H1 (cell line): ENCODE results near the gene ACOX1. TPM values are rescaled to one million over a fixed set of nuclear protein-coding genes. Genes with fewer than 3 reads are reported as not detected.

Experiments
- CTCF ChIA-PET: fragments of 300-600 bp; sonication (Branson Sonifier 250); formaldehyde crosslinking; loops from one replicate; lab custom pipeline; 2021; ENCODE audit not compliant: partially characterized antibody; lab: Charles Lee
- POLR2A ChIA-PET: fragments of 300-600 bp; sonication (Branson Sonifier 250); formaldehyde crosslinking; loops from one replicate; lab custom pipeline; 2021; ENCODE audit warnings: inconsistent platforms; ENCODE audit not compliant: partially characterized antibody; lab: Charles Lee
- DNase-seq, 2 experiments: peaks; one replicate each; pipeline versions ENCODE4 v3.0.0 to v3.0.0-alpha.2; 2010 to 2022; ENCODE audit warnings: low spot score in 2 of 2, low read depth in 1 of 2, mixed read lengths in 1 of 2
- FAIRE-seq: peaks from 2 replicates; lab custom pipeline; 2011; peaks lifted over from hg19 to GRCh38; lab: Jason Lieb, UNC
- H2AFZ ChIP-seq: 2 replicates; pipeline ENCODE4 v1.8.1; 2012; ENCODE audit warnings: low read length, inconsistent platforms
- H2AK5ac ChIP-seq: 2 replicates; pipeline ENCODE4 v1.6.1; 2013; ENCODE audit warnings: low read depth, low read length
- H2BK120ac ChIP-seq: replicated peaks from 2 replicates; pipeline ENCODE3; 2013; ENCODE audit warnings: low read depth, low read length, inconsistent platforms
- H2BK12ac ChIP-seq: 2 replicates; pipeline ENCODE4 v1.6.1; 2013; ENCODE audit warnings: low read depth, low read length
- H2BK15ac ChIP-seq: 2 replicates; pipeline ENCODE4 v1.6.1; 2013; ENCODE audit warnings: low read length
- H2BK20ac ChIP-seq: 2 replicates; pipeline ENCODE4 v1.6.1; 2013; ENCODE audit warnings: low read length
- H2BK5ac ChIP-seq: 2 replicates; pipeline ENCODE4 v1.6.1; 2013; ENCODE audit warnings: low read depth, low read length
- H3K14ac ChIP-seq: 2 replicates; pipeline ENCODE4 v1.6.1; 2013; ENCODE audit warnings: inconsistent platforms; ENCODE audit not compliant: insufficient read length
- H3K18ac ChIP-seq: 2 replicates; pipeline ENCODE4 v1.6.1; 2013; ENCODE audit warnings: low read length; ENCODE audit errors: extremely low read depth
- H3K23ac ChIP-seq: 2 replicates; pipeline ENCODE4 v1.6.1; 2013; ENCODE audit warnings: inconsistent platforms; ENCODE audit not compliant: insufficient read length
- H3K23me2 ChIP-seq: 2 replicates; pipeline ENCODE4 v1.6.1; 2013; ENCODE audit warnings: low read depth, low read length
- H3K27ac ChIP-seq: 2 replicates; pipeline ENCODE4 v1.6.1; 2011; ENCODE audit warnings: low read depth, low read length, inconsistent platforms
- H3K27me3 ChIP-seq, 4 experiments: replicated peaks in 1 of 4; 1 replicate in 1 of 4; 2 replicates in 3 of 4; pipeline versions ENCODE4 v1.6.1 to v1.8.1; 2011 to 2013; ENCODE audit warnings: low read length in 3 of 4, mild to moderate bottlenecking in 3 of 4, inconsistent platforms in 2 of 4, mixed read lengths in 2 of 4, moderate library complexity in 1 of 4; ENCODE audit not compliant: control insufficient read depth in 3 of 4, insufficient read depth in 3 of 4; ENCODE audit errors: extremely low read depth in 1 of 4
- H3K36me3 ChIP-seq, 4 experiments: 2 replicates each; pipeline versions ENCODE4 v1.6.1 to v1.8.1; 2011 to 2013; ENCODE audit warnings: mild to moderate bottlenecking in 4 of 4, low read length in 3 of 4, moderate library complexity in 2 of 4, control low read depth in 1 of 4, inconsistent platforms in 1 of 4; ENCODE audit not compliant: insufficient read depth in 4 of 4, control insufficient read depth in 2 of 4
- H3K4ac ChIP-seq: replicated peaks from 2 replicates; pipeline ENCODE3; 2013; ENCODE audit warnings: low read length, low read depth, mixed read lengths, inconsistent platforms; ENCODE audit not compliant: insufficient read length
- H3K4me1 ChIP-seq, 4 experiments: replicated peaks in 1 of 4; 1 replicate in 1 of 4; 2 replicates in 3 of 4; pipeline versions ENCODE4 v1.6.1 to v1.8.1; 2011 to 2013; ENCODE audit warnings: low read length in 3 of 4, inconsistent platforms in 2 of 4, mixed read lengths in 1 of 4; ENCODE audit not compliant: insufficient read depth in 4 of 4, control insufficient read depth in 3 of 4
- H3K4me2 ChIP-seq, 2 experiments: 2 replicates each; pipeline versions ENCODE4 v1.6.1 to v1.8.1; 2011 to 2013; ENCODE audit warnings: low read depth in 2 of 2, low read length in 2 of 2, control low read depth in 1 of 2, inconsistent platforms in 1 of 2, mild to moderate bottlenecking in 1 of 2; ENCODE audit not compliant: insufficient read depth in 1 of 2
- H3K4me3 ChIP-seq, 4 experiments: fragments of 200-600, 300-600 bp in 1 of 4; sonication (generic), shearing (Covaris generic), sonication (Bioruptor Twin) in 1 of 4; 2 replicates each; pipeline versions ENCODE4 v1.5.1 to v1.8.1; 2011 to 2016; ENCODE audit warnings: low read length in 4 of 4, low read depth in 3 of 4, control low read depth in 2 of 4, inconsistent platforms in 2 of 4, mild to moderate bottlenecking in 2 of 4, mixed read lengths in 1 of 4, moderate library complexity in 1 of 4; ENCODE audit not compliant: insufficient read depth in 2 of 4; ENCODE audit errors: extremely low read depth in 1 of 4
- H3K56ac ChIP-seq: replicated peaks from 2 replicates; pipeline ENCODE3; 2013; ENCODE audit warnings: low read depth, mild to moderate bottlenecking, mixed read lengths, low read length, inconsistent platforms; ENCODE audit not compliant: insufficient read length
- H3K79me1 ChIP-seq: 2 replicates; pipeline ENCODE4 v1.6.1; 2013; ENCODE audit warnings: low read depth, low read length, control low read depth
- H3K79me2 ChIP-seq, 2 experiments: 2 replicates each; pipeline versions ENCODE4 v1.6.1 to v1.8.1; 2012 to 2013; ENCODE audit warnings: low read length in 2 of 2, mild to moderate bottlenecking in 2 of 2, inconsistent platforms in 1 of 2; ENCODE audit not compliant: insufficient read depth in 2 of 2, control insufficient read depth in 1 of 2
- H3K9ac ChIP-seq, 4 experiments: replicated peaks in 1 of 4; 1 replicate in 1 of 4; 2 replicates in 3 of 4; pipeline versions ENCODE4 v1.6.1 to v1.8.1; 2011 to 2013; ENCODE audit warnings: low read depth in 3 of 4, low read length in 3 of 4, control low read depth in 2 of 4, mild to moderate bottlenecking in 2 of 4, moderate library complexity in 2 of 4, inconsistent platforms in 1 of 4; ENCODE audit errors: extremely low read depth in 1 of 4
- H3K9me3 ChIP-seq, 2 experiments: 2 replicates each; pipeline versions ENCODE4 v1.6.1 to v1.8.1; 2012 to 2013; ENCODE audit warnings: mild to moderate bottlenecking in 2 of 2, moderate library complexity in 2 of 2, control low read depth in 1 of 2, inconsistent platforms in 1 of 2, low read depth in 1 of 2, low read length in 1 of 2, mixed read lengths in 1 of 2; ENCODE audit not compliant: insufficient read depth in 2 of 2
- H4K20me1 ChIP-seq, 2 experiments: replicated peaks in 1 of 2; 2 replicates each; pipeline versions ENCODE3 to v1.8.1; 2011 to 2013; ENCODE audit warnings: inconsistent platforms in 2 of 2, low read length in 2 of 2, mild to moderate bottlenecking in 1 of 2; ENCODE audit not compliant: insufficient read depth in 2 of 2, control insufficient read depth in 1 of 2
- H4K5ac ChIP-seq: 2 replicates; pipeline ENCODE4 v1.6.1; 2013; ENCODE audit warnings: low read length, low read depth, mixed read lengths, inconsistent platforms; ENCODE audit not compliant: insufficient read length
- H4K8ac ChIP-seq: 2 replicates; pipeline ENCODE4 v1.8.0; 2013; ENCODE audit warnings: mild to moderate bottlenecking, moderate library complexity, low read length, inconsistent platforms; ENCODE audit not compliant: insufficient read depth; ENCODE audit errors: extremely low read depth
- H4K91ac ChIP-seq: replicated peaks from 2 replicates; pipeline ENCODE3; 2013; ENCODE audit warnings: low read length, mixed read lengths, inconsistent platforms; ENCODE audit not compliant: insufficient read length
- BCL11A ChIP-seq, 2 experiments: IDR thresholded peaks; one replicate each; pipeline ENCODE4 v1.6.1; 2011; ENCODE audit warnings: low read depth in 2 of 2, low read length in 2 of 2, mild to moderate bottlenecking in 2 of 2
- GTF2F1 ChIP-seq: IDR thresholded peaks from 2 replicates; pipeline ENCODE4 v1.6.1; 2012; ENCODE audit warnings: low read depth, low read length, improper control_type of control experiment, borderline replicate concordance
- KDM4A ChIP-seq: IDR thresholded peaks from one replicate; pipeline ENCODE4 v1.7.1; 2012; ENCODE audit warnings: low read depth, mild to moderate bottlenecking, moderate library complexity, low read length, inconsistent platforms; ENCODE audit not compliant: severe bottlenecking
- MAFK ChIP-seq: IDR thresholded peaks from 2 replicates; pipeline ENCODE4 v1.6.1; 2012; ENCODE audit warnings: low read depth, mild to moderate bottlenecking, improper control_type of control experiment, low read length
- NANOG ChIP-seq: IDR thresholded peaks from 2 replicates; pipeline ENCODE4 v1.6.1; 2011; ENCODE audit warnings: low read length, low read depth, mild to moderate bottlenecking, inconsistent platforms; ENCODE audit not compliant: insufficient read depth, poor library complexity, severe bottlenecking
- RNF2 ChIP-seq: fragments of 200-900, 300-1000 bp; sonication (generic); IDR thresholded peaks from 2 replicates; pipeline ENCODE4 v1.7.1; 2016; ENCODE audit warnings: borderline replicate concordance, low read depth, mild to moderate bottlenecking, antibody characterized with exemption, low read length; ENCODE audit not compliant: poor library complexity, severe bottlenecking; ENCODE audit errors: missing control alignments
- RXRA ChIP-seq: IDR thresholded peaks from 2 replicates; pipeline ENCODE4 v1.6.1; 2011; ENCODE audit warnings: low read depth, mild to moderate bottlenecking, low read length, moderate library complexity; ENCODE audit not compliant: insufficient read depth
- SIX5 ChIP-seq: IDR thresholded peaks from 2 replicates; pipeline ENCODE4 v1.6.1; 2011; ENCODE audit warnings: mild to moderate bottlenecking, low read depth, low read length
- TCF12 ChIP-seq: IDR thresholded peaks from 2 replicates; pipeline ENCODE4 v1.6.1; 2011; ENCODE audit warnings: low read depth, mild to moderate bottlenecking, low read length
- WGBS, 2 experiments: shearing (Covaris generic) in 1 of 2; methylation state at CpG; one replicate each; pipeline versions ENCODE4 v1.1.6 to v1.1.7; 2013 to 2015; ENCODE audit warnings: low lambda C conversion rate in 2 of 2, mixed read lengths in 2 of 2, inconsistent platforms in 1 of 2, low coverage in 1 of 2, missing lambda C conversion rate in 1 of 2; ENCODE audit not compliant: insufficient replicate concordance in 2 of 2, insufficient coverage in 1 of 2, insufficient read length in 1 of 2; ENCODE audit errors: extremely low coverage in 1 of 2, missing lambda C conversion rate in 1 of 2; 5-methylcytosine and 5-hydroxymethylcytosine counted together
- polyA plus RNA-seq, 7 experiments: library from polyadenylated mRNA; depleted of rRNA in 3 of 7; stranded (reverse) in 5 of 7; unstranded in 2 of 7; fragments of >200 nt in 5 of 7; fragments of 200-250 nt in 2 of 7; gene quantifications; 1 replicate in 5 of 7; 2 replicates in 1 of 7; 4 replicates in 1 of 7; pipeline versions ENCODE4 v1.2.1 to v1.2.3, GENCODE V29; 2011 to 2013; ENCODE audit warnings: missing spikeins in 2 of 7, mixed read lengths in 2 of 7
- total RNA-seq: library from RNA; stranded (reverse); fragmentation: NEBNext Ultra II Directional; extraction: Animal tissue kit (Norgen Biotek cat#: 25700); gene quantifications from 2 replicates; pipeline ENCODE4 v1.2.1, GENCODE V29; 2021

Gene ACOX1
- total and polyA plus RNA-seq, 2 of the 8 experiments (the other 6 are each of a cell fraction or from before 2014, with no cell fraction given) = 10.5 to 30.4 TPM

- Histone ChIP-seq H2BK15ac (no peak overlapping the region), H4K5ac (no peak overlapping the region), H3K4me1 (peaks cover 7 to 12% (median 10%) of the 10 kb centered on the region in 4 experiments), H2BK5ac (no peak overlapping the region), H3K4me3 (no peak overlapping the region), H4K91ac (no peak overlapping the region), H3K4me2 (no peak overlapping the region), H2BK12ac (no peak overlapping the region), H2BK20ac (no peak overlapping the region), H2BK120ac (no peak overlapping the region), H3K14ac (no peak overlapping the region), H3K9me3 (no peaks in the 10 kb centered on the region), H3K36me3 (peaks cover 2 to 7% (median 5%) of the 10 kb centered on the region in 4 experiments; a peak in 6 of 8 replicates), H2AK5ac (no peak overlapping the region), H3K4ac (no peak overlapping the region), H3K56ac (no peak overlapping the region), H3K27me3 (no peaks in the 10 kb centered on the region), H3K18ac (no peak overlapping the region), H2AFZ (no peak overlapping the region), H4K8ac (no peak overlapping the region), H3K9ac (no peak overlapping the region), H3K23me2 (no peaks in the 10 kb centered on the region), H3K79me2 (peaks cover 0 to 13% of the 10 kb centered on the region in 2 experiments; a peak in 1 of 4 replicates), H3K23ac (no peak overlapping the region), H3K79me1 (0 out of 2 replicates have a peak, but pooled peaks cover 3% of the 10 kb centered on the region), H4K20me1 (no peaks in the 10 kb centered on the region), H3K27ac (no peak overlapping the region)
- TF ChIP-seq GTF2F1 = no peak
- no peak for TF ChIP-seq NANOG
- TF ChIP-seq TCF12 = no peak
- TF ChIP-seq MAFK = no peak
- no peak for TF ChIP-seq RXRA
- no peak for TF ChIP-seq BCL11A (IDR thresholded peaks at IDR 0.05; ENCODE audit: low read depth in 2 of 2, low read length in 2 of 2)
- TF ChIP-seq RNF2 = no peak
- no peak for TF ChIP-seq SIX5
- TF ChIP-seq KDM4A = no peak
- DNase-seq = no peak
- 96% methylated on average over 4 of the region's 4 CpGs; no CpG with 5 or more reads in 1 of the 2 experiments for WGBS, 2 experiments
- FAIRE-seq = no peak
- ChIA-PET CTCF (interaction anchor here (1.7 kb wide), 1 partner anchor 13 kb away, joined by 5 read pairs; the partner anchor contains the start of gene CDK3), POLR2A (no interaction called here)
Observed at GRCh38 chr17:75987041-75987440, 8.1 kb upstream of the ACOX1 start.
